ENCODE results near the gene SOCS2. TPM values are rescaled to one million over a fixed set of nuclear protein-coding genes. Genes with fewer than 3 reads are reported as not detected.
"Not testable (repeated sequence)": the region's sequence is repeated elsewhere in the genome, so short reads cannot be mapped to it uniquely, and the experiment has no call there.

SOCS2 gene, protein sequence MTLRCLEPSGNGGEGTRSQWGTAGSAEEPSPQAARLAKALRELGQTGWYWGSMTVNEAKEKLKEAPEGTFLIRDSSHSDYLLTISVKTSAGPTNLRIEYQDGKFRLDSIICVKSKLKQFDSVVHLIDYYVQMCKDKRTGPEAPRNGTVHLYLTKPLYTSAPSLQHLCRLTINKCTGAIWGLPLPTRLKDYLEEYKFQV
- 51.2 and 52.2 TPM in 2 replicates for total RNA-seq

DNA sequence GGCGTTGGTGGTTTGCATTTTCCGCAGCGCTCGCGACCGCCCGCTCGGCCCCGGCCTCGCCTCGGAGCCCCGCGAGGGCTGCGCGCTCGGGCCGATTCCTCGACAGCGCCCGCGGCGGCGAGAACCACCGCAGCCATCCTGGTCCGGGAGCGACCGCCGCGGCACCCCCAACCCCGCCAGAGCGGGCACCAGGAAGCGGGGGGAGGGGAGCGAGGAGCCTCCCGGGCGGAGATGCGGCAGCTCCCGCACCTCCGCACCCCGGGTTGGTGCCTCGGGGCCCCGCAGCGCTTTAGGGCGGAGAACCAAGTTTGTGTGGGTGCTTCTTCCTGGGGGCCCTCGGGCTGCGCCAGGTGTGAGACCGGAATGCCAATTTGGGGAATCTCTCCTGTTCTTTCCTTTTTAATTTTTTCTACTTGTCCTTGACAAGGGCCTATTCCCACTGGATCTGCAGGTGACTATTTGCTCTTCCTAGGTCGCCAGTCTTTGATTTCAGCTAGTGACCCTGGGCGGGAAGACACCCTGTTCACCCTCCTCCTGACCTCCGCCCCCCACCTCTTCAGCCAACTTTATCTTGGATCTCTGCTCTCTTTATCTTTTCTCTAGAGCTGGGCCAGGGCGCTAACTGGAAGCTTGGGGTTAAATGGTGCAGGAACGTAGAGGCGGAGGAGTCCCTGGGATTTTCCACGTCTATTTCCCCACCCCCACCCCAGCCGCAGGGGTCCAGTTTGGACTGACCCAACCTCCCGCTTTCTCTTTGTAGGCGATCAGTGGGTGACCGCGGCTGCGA lies at the start of gene SOCS2:
Gene SOCS2 (plus strand): TSS at position 751 of the 787 bp plus-strand sequence. CDS start 223 bp downstream, outside the sequence.
- intact Hi-C loops (cut with micrococcal nuclease): loop anchor here (1.0 to 10.0 kb wide), 6 partner anchors 170 to 1430 kb away; partner anchors contain the start of genes BTG1 and NDUFA12

DNA sequence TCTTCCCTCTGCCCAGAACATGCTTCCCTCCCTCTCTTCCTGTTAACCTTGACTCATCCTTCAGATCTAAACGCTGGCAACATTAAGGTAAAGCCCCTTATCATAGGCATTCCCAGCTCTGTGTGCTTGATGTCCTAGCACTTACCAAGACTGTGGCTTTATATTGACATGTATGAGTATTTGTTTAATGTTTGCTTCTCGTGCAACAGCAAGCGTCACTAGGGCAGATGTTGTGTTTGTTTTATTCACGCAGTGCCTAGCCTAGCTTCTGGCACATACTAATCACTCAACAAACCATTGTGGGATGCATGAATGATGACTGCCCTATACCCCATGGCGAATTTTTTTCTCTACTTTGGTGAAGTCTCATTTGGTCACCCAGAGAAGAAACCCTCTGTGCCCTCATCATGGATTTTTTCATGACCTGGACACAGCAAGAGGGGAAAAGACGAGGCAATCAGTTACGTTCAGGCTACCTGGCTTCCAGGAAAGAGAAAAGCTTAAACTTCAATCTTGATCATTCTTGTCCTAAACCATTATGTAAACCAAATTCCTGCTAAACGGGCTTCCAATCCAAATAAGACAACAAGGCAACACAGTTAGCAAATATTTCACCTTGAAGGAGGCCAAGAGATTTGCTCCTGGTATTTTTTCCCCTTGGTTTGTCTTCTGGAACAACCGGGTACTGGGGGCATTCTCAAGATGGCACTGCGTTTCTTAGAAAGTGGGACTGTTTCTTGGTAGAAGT lies 47.9 kb upstream of the SOCS2 start:
- intact Hi-C loops (cut with micrococcal nuclease): loop anchor here (1.0 to 2.0 kb wide), 4 partner anchors 40 to 578 kb away; no protein-coding TSS in a partner anchor

DNA sequence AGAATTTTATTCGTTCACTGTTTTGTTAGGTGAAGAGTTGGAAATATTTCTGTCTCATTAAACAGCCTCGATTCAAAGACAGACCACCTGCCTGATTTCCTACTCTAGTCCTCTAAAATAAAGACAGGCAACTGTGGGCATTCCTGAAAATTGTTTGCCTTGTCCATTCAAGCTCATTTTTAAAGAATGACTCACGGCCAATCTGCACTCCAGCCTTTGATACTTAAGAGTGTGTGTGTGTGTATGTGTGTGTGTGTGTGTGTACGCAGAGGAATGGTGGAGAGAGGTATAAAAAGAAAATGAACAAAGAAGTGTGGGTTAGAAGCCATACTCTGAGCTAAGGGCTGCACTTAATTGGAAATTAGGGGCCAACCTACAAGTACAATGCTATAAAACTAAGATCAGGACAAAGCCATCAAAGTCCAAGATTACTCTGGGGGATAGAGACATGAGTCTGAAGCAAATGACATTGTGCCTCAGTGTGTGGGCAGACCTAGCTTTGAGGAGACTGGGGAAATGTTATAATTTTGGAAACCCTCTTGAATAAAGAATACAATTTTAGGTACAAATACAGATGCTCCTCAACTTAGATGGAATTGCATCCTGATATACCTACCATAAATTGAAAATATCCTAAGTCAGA lies 45.6 kb upstream of the SOCS2 start:
- intact Hi-C loops (cut with micrococcal nuclease): no loop called here

DNA sequence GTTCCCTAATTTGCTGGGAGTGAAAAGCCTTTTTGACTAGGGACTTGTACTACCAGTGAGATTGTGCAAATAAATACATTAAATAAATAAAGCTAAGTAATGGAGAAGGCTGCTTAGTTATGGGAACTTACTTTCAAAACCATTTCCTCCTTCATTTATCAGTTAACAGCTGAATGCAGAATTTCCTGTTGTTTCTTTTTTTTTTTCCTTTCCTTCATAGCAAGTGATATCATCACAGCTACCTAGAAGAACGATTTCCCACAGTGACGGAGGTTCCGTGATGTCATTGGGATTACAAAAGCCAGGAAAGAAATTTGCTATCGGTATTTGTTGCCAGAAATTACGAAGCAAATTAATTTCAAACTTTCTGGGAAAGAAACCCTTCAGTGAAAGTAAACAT lies 42.1 kb upstream of the SOCS2 start:
- intact Hi-C loops (cut with micrococcal nuclease): no loop called here

DNA sequence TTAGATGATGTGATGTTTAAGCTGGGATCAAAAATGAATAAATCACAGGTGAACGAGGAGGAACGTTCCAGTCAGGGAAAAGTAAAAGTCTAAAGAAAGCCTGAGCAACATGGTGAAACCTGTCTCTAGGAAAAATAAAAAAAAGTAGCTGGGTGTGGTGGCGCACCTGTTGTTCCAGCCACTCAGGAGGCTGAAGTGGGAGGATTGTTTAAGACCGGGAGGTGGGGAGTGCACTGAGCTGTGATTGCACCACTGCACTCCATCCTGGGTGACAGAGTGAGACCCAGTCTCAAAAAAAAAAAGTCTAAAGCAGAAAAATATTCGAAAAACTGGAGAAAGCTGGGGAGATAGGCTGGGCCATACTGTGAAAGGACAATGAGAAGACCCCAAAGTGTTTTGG lies 39.2 kb upstream of the SOCS2 start:
- intact Hi-C loops (cut with micrococcal nuclease): no loop called here

DNA sequence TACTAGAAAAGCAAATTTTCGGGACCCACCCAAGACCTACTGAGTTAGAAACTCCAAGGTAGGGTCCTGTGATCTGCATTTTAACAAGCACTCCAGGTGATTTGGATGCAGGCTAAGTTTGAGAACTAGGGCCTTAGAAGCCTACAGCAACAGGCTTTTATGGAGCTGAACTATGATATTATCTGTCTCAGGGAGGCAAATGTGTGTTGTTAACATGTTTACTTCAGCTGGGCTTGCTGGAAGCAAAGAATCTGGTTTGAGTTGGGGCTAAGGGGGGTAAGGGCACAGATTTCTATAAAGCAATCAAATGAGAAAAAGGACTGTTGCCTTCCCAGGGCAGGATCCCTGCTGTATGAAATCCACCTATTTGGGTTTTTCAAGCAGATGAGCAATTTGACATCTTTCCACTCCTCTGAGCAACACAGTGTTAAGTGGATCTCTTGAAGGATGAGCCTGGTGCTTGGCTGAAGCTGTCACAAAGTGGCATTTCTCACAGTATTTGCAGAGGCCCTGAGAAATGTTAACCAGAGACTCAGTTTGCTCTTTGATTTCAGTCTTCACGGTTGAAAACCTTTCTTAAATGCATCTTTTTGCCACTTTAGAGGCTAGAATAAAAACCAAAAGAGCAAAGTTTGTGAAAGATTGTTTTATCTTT lies 36.2 kb upstream of the SOCS2 start:
- intact Hi-C loops (cut with micrococcal nuclease): no loop called here

DNA sequence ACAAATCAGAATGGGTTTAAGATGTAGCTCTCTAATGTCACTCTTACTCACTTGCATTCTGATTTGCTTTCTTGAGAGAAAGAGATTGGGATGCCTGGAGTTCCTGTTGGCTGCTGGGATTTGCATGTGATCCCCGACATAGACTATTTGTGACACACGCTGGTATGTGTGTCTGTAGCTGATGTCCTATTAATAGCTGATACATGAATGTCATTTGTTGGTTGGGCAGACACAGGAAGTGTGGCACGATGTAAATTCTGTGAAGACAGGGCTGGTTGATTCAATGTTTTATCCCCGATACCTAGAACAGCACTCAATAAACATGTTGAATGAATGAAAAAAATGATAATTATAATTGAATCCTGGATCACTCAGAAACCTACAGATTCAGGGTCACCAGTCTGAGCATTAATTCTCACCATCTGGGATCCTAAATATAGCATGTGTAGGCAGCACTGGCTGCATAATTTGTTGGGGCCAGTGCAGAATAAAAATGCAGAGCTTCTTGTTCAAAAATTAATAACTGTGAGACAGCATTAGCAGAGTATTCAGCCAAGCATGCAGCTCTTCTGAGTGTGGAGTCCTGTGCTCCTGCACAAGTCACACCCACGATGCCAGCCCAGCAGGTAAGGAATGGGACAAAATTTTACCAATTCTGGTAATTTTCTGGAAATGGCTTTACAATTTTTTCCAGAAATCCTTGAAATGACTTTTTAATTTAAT lies 35.5 kb upstream of the SOCS2 start:
- intact Hi-C loops (cut with micrococcal nuclease): no loop called here

DNA sequence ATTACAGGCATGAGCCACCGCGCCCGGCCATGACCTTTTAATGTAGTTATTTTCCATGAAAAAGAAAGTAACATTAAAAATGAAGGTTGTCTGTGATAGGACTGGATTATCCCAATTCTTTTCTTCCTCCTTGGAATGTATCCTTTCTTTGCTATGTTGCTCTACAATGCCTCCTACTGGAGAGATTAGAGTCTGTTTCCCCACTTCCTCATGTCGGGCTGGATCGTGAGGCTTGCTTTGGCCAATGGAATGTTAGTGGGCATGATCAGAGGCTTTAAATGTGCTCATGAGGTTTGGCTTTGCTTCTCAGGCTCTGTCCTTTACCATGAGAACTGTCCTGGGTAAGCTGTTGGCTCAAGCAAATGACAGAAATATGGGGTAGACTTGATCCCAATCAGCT lies 34.7 kb upstream of the SOCS2 start:
- intact Hi-C loops (cut with micrococcal nuclease): no loop called here

DNA sequence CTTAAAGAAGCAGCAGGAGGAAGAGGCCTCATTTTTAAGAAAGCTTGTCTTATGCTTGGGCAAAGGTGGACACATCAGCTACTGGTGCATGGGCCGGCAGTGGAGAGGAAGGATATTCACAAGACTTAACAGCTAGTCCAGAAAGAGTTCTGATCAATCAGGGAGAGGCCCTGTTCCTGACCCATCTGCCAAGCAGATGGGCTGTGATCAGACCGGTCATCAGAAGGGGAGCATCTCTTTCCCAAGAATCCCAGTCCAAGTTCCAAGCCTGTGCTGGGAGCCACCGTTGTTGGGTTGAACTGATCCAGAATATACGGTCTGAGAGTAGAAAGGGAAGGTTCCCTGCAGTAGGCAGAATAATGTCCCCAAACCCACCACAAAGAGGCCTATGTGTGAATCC lies 32.7 kb upstream of the SOCS2 start:
- intact Hi-C loops (cut with micrococcal nuclease): no loop called here

DNA sequence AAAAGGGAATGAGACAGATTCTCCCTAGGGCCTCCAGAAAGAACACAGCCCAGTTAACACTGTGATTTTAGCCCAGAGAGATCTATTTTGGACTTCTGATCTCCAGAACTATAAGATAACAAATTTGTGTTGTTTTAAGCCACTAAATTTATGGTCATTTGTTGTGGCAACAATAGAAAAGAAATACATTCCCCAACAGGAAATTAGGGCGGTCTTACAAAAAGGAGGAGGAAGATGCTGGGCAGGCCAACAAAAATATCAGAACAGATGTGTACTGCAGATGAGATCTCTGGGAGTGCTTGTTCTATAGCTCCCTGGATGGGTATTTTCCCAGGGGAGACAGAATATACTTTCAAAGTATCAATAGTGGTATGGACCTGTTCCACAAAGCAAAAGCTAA lies 32.0 kb upstream of the SOCS2 start:
- intact Hi-C loops (cut with micrococcal nuclease): no loop called here

DNA sequence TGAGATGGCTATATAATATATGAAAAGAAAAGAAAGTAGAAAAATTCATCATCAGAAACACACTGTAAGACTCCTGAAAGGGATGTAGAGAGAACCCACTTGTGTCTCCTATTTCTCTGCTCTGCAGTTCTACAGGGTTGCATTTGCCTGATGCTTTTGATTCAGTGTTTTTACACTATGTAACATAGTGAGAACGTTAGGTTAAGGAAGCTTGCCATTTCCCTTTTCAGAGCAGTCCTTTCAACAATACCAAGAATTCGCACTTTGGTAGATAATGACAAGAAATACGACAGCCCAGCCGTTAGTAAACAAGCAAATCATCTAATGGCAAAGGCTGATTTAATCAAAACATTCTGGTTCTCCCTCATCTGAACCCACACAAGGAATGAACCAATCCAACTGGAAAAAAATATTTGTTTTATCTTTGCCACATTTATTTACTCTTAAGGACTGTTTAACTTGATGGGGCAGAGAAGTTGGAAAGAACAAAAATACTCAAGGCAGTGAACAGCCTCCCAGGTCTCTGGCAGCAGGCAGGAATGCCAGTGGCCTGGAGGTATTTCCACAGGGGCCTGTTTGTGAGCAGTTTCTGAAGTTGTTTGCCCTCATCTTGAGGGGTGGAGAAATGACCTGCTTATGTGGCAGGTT lies 30.8 kb upstream of the SOCS2 start:
- intact Hi-C loops (cut with micrococcal nuclease): no loop called here

DNA sequence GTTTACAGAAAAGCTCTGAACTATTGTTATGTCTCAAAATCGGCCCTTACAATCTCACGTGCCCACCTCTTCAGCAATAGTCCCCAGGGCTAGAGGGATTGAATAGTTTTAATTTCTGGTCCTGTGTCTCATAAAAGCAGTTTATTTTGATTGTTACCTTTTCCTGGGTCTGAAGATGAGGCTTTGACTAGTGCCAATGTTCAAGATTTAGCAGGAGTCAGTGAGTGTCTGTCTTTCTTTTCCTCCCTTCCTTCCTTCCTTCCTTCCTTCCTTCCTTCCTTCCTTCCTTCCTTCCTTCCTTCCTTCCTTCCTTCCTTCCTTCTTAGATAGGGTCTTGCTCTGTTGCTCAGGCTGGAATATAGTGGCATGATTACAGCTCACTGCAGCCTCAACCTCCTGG lies 24.7 kb upstream of the SOCS2 start:
- intact Hi-C loops (cut with micrococcal nuclease): no loop called here

DNA sequence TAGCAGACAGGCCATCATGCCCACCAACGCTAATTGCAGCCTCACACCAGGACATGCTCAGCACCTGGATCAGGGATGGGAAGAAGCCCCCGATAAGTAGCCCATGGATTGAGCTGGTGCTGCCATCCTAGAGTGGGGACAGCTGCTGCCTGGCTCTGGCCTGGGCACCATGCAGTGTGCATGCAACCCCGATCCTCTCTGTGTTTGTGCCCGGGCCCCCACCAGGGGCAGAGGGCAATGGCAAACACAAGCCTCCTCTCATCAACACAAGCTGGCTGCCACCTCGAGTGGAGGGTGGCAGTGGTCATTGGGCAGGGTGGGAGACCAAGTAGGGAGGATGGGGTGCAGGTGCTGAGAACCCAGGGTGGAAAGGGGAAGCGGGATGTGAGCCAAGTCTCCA lies 23.3 kb upstream of the SOCS2 start:
- intact Hi-C loops (cut with micrococcal nuclease): no loop called here

DNA sequence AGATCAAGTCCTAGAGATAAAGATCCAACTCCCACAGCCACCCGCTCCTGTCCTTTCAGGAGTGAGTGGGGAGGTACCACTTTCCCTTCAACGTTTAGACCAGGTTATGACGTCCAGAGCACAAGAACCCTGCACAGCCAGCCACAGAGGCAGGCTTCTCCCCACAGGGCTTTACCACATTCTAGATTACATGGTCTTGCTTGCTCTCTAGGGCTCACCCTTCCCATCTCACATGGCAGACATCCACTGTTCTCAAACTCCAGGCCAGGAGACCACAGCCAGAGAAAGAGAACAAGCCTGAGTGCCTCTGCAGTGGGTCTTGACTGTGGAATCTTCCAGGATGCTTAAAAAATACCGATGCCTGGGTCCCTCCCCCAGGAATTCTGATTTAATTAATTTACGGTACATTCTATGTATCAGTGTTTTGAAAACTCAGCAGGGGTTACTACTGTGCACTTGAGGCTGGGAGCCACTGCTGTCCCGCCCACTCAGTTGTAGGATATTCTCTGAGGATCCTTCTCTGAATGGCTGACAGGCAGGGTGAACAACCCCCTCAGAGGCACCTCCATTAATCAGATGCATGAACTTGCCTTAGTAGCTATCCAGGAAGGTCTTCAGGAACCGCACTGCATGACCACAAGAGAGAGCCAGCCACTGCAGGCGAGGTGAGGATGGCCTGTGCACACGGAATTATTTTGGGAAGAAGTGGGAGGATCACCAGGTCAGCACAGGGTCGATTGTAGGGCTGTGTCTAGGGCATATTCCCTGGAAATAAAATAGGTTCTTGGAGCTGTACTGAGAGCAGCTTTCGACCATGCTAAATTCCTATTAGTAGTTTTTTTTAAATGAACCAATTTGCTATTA lies 21.5 kb upstream of the SOCS2 start:
- intact Hi-C loops (cut with micrococcal nuclease): no loop called here

DNA sequence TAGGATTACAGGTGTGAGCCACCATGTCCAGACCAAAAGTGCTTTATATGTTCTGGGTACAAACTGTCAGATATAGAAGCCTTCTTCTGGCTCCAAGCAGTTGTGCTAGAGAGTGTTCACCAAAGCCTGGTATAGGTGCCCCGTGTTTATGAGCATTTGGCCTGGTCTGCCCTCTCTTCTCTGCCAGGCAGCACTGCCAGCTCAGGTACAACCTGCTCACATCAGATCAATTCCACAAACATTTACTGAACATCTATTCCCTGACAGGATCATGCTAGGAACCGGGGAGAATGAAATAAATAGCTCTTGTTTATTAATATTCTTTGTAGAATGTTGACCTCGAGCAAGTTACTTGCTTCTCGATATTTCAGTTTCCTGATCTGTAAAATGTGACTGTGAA lies 20.0 kb upstream of the SOCS2 start:
- intact Hi-C loops (cut with micrococcal nuclease): no loop called here

DNA sequence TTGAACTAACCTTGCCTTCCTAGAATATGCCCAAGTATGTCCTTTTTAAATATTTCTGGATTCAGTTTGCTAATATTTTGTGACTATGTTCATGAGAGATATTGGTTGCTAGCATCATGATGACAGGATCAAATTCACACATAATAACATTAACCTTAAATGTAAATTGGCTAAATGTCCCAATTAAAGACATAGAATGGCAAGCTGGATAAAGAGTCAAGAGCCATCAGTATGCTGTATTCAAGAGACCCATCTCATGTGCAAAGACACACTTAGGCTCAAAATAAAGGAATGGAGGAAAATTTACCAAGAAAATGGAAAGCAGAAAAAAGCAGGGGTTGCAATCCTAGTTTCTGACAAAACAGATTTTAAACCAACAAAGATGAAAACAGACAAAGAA lies 14.6 kb upstream of the SOCS2 start:
- intact Hi-C loops (cut with micrococcal nuclease): not testable (repeated sequence)

DNA sequence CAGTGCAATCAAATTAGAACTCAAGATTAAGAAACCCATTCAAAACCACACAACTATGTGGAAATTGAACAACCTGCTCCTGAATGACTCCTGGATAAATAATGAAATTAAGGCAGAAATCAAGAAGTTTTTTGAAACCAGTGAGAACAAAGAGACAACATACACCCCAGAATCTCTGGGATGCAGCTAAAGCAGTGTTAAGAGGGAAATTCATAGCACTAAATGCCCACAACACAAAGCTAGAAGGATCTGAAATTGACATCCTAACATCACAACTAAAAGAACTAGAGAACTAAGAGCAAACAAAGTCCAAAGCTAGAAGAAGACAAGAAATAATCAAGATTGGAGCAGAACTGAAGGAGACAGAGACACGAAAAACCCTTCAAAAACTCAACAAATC lies 13.8 kb upstream of the SOCS2 start:
- intact Hi-C loops (cut with micrococcal nuclease): not testable (repeated sequence)

DNA sequence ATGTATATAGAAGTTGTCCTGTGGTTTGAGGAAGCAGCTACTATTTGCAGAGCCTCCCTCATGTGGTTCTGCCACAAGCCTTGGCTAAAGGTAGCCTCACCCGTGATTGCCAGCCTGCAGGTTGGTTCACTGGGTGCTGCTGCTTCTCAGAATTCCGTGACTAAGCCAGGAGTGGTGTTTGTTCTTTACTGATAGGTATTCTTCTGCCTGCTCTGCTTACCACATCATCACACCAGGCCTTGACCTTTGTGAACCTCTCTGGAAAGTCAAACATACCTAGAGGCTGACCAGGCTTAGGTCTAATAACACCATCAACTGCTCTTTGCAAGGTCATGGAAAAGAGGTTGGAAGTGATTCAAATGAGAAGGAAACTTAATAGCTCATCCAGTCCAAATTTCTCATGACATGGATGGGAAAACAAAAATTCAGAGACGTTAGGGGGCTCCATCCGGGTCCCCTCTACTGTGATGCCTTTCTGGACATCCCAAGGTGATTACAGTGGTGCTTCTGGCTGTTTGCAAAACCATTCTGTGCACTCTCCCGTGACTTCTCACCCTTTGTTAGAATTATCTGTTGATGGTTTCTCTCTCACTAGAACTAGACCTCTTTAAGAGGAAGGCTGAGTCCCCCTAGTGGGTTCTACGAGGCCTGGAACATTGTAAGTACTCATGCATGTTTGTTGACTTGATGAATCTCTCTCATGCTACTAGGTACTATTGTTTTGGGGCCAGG lies 8.5 kb upstream of the SOCS2 start:
- intact Hi-C loops (cut with micrococcal nuclease): loop anchor here (1.0 kb wide), 2 partner anchors 39 to 61 kb away; no protein-coding TSS in a partner anchor
